Measurements from ENCODE around the gene MAN1A1.

MAN1A1 gene

GRCh38 chr6:119284861-119285521 is 64.6 kb downstream of the MAN1A1 start:
- H3K4me3 ChIP-seq (ENCODE audit: low read length), result no peak overlapping the region
- DNase-seq (ENCODE audit: low read depth, low spot score), result no peak

GRCh38 chr6:119283979-119284545 is 65.5 kb downstream of the MAN1A1 start:
- DNase-seq (ENCODE audit: low read depth, low spot score), result no peak
- H3K4me3 ChIP-seq (ENCODE audit: low read length), result no peak overlapping the region

GRCh38 chr6:119283214-119283613 is 66.3 kb downstream of the MAN1A1 start:
- no peak overlapping the region for H3K4me3 ChIP-seq (ENCODE audit: low read length)
- no peak for DNase-seq (ENCODE audit: low read depth, low spot score)

GRCh38 chr6:119280668-119281067 is 68.9 kb downstream of the MAN1A1 start:
- H3K4me3 ChIP-seq (ENCODE audit: low read length), result no peak overlapping the region
- DNase-seq (ENCODE audit: low read depth, low spot score), result no peak

GRCh38 chr6:119280080-119280479 is 69.5 kb downstream of the MAN1A1 start:
- H3K4me3 ChIP-seq (ENCODE audit: low read length), result no peak overlapping the region
- DNase-seq (ENCODE audit: low read depth, low spot score), result no peak

GRCh38 chr6:119278625-119279024 is 70.9 kb downstream of the MAN1A1 start:
- no peak for DNase-seq (ENCODE audit: low read depth, low spot score)
- H3K4me3 ChIP-seq (ENCODE audit: low read length), result no peak overlapping the region

GRCh38 chr6:119277052-119277451 is 72.5 kb downstream of the MAN1A1 start:
- H3K4me3 ChIP-seq (ENCODE audit: low read length), result no peak overlapping the region
- no peak for DNase-seq (ENCODE audit: low read depth, low spot score)

GRCh38 chr6:119276211-119276610 is 73.3 kb downstream of the MAN1A1 start:
- no peak for DNase-seq (ENCODE audit: low read depth, low spot score)
- H3K4me3 ChIP-seq (ENCODE audit: low read length), result no peak overlapping the region

- no peak for DNase-seq (ENCODE audit: low read depth, low spot score)
- H3K4me3 ChIP-seq (ENCODE audit: low read length), result no peak overlapping the region
These were observed 75.4 kb downstream of the MAN1A1 start for GRCh38 chr6:119274197-119274595.

GRCh38 chr6:119273272-119274196 is 76.0 kb downstream of the MAN1A1 start:
- H3K4me3 ChIP-seq (ENCODE audit: low read length), result no peak overlapping the region
- DNase-seq (ENCODE audit: low read depth, low spot score), result no peak

- no peak for DNase-seq (ENCODE audit: low read depth, low spot score)
- H3K4me3 ChIP-seq (ENCODE audit: low read length), result no peak overlapping the region
These were observed 79.0 kb downstream of the MAN1A1 start for GRCh38 chr6:119270545-119270944.

- DNase-seq (ENCODE audit: low read depth, low spot score), result no peak
- no peak overlapping the region for H3K4me3 ChIP-seq (ENCODE audit: low read length)
These were observed 80.1 kb downstream of the MAN1A1 start for GRCh38 chr6:119269266-119270103.

GRCh38 chr6:119267126-119267905 is 82.2 kb downstream of the MAN1A1 start:
- peak; percentile 70 for DNase-seq (ENCODE audit: low read depth, low spot score)

GRCh38 chr6:119264854-119265397 is 84.6 kb downstream of the MAN1A1 start:
- H3K4me3 ChIP-seq (ENCODE audit: low read length), result no peak overlapping the region
- no peak for DNase-seq (ENCODE audit: low read depth, low spot score)

More at GRCh38 chr6:119267126-119267905, 82.2 kb downstream of the MAN1A1 start:
- no peak overlapping the region for H3K4me3 ChIP-seq (ENCODE audit: low read length)

GRCh38 chr6:119262612-119263011 is 86.9 kb downstream of the MAN1A1 start:
- no peak overlapping the region for H3K4me3 ChIP-seq (ENCODE audit: low read length)
- no peak for DNase-seq (ENCODE audit: low read depth, low spot score)

- DNase-seq (ENCODE audit: low read depth, low spot score), result no peak
- H3K4me3 ChIP-seq (ENCODE audit: low read length), result no peak overlapping the region
These were observed 87.6 kb downstream of the MAN1A1 start for GRCh38 chr6:119261944-119262284.

- H3K4me3 ChIP-seq (ENCODE audit: low read length), result no peak overlapping the region
- no peak for DNase-seq (ENCODE audit: low read depth, low spot score)
These were observed 90.5 kb downstream of the MAN1A1 start for GRCh38 chr6:119259027-119259426.

GRCh38 chr6:119257726-119258125 is 91.8 kb downstream of the MAN1A1 start:
- DNase-seq (ENCODE audit: low read depth, low spot score), result no peak
- no peak overlapping the region for H3K4me3 ChIP-seq (ENCODE audit: low read length)

All from Jurkat, Clone E6-1 (cell line).